ENCODE measurements around the gene FMN1. TPM values are rescaled to one million over a fixed set of nuclear protein-coding genes. Genes with fewer than 3 reads are reported as not detected.

FMN1 gene
- total RNA-seq, 1 experiment from 2014 or later: 1.2 TPM

DNA sequence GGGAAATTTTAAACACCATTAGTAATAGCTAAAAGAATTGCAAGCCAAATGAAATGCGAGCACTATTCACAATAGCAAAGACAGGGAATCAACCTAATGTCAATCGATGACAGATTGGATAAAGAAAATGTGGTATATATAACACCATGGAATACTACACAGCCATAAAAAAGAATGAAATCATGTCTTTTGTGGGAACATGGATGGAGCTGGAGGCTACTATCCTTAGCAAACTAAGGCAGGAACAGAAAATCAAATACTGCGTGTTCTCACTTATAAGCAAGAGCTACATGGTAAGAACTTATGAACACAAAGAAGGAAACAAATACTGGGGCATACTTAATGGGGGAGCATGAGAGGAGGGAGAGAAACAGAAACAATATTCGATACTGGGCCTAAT, 85.2 kb downstream of the FMN1 start:
- DNase-seq (ENCODE audit: unreplicated experiment): no peak
- H3K9me3 Mint-ChIP-seq (ENCODE audit: unreplicated experiment): peaks cover 12% of the 10 kb centered on the region
- intact Hi-C loops (cut with micrococcal nuclease): no loop called here
- no peak overlapping the region for H3K27ac Mint-ChIP-seq (ENCODE audit: low read depth, unreplicated experiment)
- BruUV-seq (replicated peaks): no TSS peak
- TF ChIP-seq, protein P1, sequence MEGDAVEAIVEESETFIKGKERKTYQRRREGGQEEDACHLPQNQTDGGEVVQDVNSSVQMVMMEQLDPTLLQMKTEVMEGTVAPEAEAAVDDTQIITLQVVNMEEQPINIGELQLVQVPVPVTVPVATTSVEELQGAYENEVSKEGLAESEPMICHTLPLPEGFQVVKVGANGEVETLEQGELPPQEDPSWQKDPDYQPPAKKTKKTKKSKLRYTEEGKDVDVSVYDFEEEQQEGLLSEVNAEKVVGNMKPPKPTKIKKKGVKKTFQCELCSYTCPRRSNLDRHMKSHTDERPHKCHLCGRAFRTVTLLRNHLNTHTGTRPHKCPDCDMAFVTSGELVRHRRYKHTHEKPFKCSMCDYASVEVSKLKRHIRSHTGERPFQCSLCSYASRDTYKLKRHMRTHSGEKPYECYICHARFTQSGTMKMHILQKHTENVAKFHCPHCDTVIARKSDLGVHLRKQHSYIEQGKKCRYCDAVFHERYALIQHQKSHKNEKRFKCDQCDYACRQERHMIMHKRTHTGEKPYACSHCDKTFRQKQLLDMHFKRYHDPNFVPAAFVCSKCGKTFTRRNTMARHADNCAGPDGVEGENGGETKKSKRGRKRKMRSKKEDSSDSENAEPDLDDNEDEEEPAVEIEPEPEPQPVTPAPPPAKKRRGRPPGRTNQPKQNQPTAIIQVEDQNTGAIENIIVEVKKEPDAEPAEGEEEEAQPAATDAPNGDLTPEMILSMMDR (IDR thresholded peaks at IDR 0.05; ENCODE audit: unreplicated experiment): no peak
- H3K36me3 Mint-ChIP-seq (ENCODE audit: insufficient read depth, unreplicated experiment): no peaks in the 10 kb centered on the region
- peaks cover 12% of the 10 kb centered on the region for H3K4me1 Mint-ChIP-seq (ENCODE audit: insufficient read depth, unreplicated experiment)
- CTCF ChIA-PET: interaction anchor here (1.0 kb wide), 1 partner anchor 10 kb away, joined by 3 read pairs; no protein-coding TSS in a partner anchor
- POLR2A ChIA-PET: no interaction called here
- H3K27me3 Mint-ChIP-seq (ENCODE audit: insufficient read depth, unreplicated experiment): peaks cover 11% of the 10 kb centered on the region
- H3K4me3 Mint-ChIP-seq (ENCODE audit: unreplicated experiment): no peak overlapping the region

DNA sequence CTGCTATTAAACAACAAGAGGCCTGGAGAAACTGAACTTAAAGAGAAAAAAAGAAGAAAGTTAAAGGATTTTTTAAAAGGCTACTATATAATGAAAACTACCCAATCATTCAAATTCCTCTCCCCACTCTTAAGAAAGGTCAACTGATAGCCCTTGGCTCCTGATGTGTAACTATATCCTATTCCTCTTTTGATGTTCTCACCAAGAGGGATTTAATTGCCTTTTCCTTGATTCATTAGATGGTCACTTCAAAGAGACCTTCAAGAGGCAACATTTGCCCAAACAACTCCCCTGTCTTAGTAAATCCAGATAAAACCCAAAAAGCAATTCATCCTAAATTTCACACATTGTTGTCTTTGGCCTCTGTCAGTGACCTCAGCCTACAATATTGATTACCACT, 86.0 kb downstream of the FMN1 start:
- no TSS peak for BruUV-seq (replicated peaks)
- H3K27me3 Mint-ChIP-seq (ENCODE audit: insufficient read depth, unreplicated experiment): peaks cover 11% of the 10 kb centered on the region
- H3K36me3 Mint-ChIP-seq (ENCODE audit: insufficient read depth, unreplicated experiment): no peaks in the 10 kb centered on the region
- H3K27ac Mint-ChIP-seq (ENCODE audit: low read depth, unreplicated experiment): no peak overlapping the region
- ChIA-PET POLR2A (no interaction called here), CTCF (interaction anchor here (1.1 kb wide), 1 partner anchor 264 kb away, joined by 3 read pairs; no protein-coding TSS in a partner anchor)
- no peak overlapping the region for H3K4me3 Mint-ChIP-seq (ENCODE audit: unreplicated experiment)
- H3K4me1 Mint-ChIP-seq (ENCODE audit: insufficient read depth, unreplicated experiment): peaks cover 13% of the 10 kb centered on the region
- TF ChIP-seq, protein P1 (IDR thresholded peaks at IDR 0.05; ENCODE audit: unreplicated experiment): no peak
- peaks cover 12% of the 10 kb centered on the region for H3K9me3 Mint-ChIP-seq (ENCODE audit: unreplicated experiment)
- intact Hi-C loops (cut with micrococcal nuclease): no loop called here
- no peak for DNase-seq (ENCODE audit: unreplicated experiment)

DNA sequence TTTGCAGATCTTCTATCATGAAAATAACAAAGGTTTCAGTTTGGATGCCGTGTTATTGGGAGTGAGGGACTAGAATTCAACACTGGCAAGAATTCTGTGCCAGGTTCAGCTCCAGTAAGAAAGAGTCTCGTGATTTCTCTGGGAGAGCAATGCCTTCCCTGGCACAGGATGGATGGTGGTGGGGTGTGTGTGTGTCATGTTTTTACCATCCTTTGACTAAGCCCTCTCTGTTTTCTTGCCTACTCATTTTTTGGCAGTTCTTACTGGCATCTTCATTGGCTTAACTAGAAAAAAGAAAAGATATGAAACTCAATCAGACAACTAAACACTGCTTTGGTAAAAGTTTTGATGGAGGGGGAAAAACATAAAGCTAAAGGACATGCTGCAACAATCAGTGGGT, 86.6 kb downstream of the FMN1 start:
- BruUV-seq (replicated peaks): no TSS peak
- Mint-ChIP-seq H3K36me3 (ENCODE audit: insufficient read depth, unreplicated experiment) (no peaks in the 10 kb centered on the region), H3K4me1 (ENCODE audit: insufficient read depth, unreplicated experiment) (peaks cover 13% of the 10 kb centered on the region), H3K27ac (ENCODE audit: low read depth, unreplicated experiment) (no peak overlapping the region), H3K4me3 (ENCODE audit: unreplicated experiment) (no peak overlapping the region), H3K9me3 (ENCODE audit: unreplicated experiment) (peaks cover 12% of the 10 kb centered on the region), H3K27me3 (ENCODE audit: insufficient read depth, unreplicated experiment) (peaks cover 11% of the 10 kb centered on the region)
- DNase-seq (ENCODE audit: unreplicated experiment): no peak
- POLR2A ChIA-PET: no interaction called here
- TF ChIP-seq, protein P1 (IDR thresholded peaks at IDR 0.05; ENCODE audit: unreplicated experiment): no peak
- intact Hi-C loops (cut with micrococcal nuclease): no loop called here
- CTCF ChIA-PET: interaction anchor here (1.1 to 1.5 kb wide), 2 partner anchors 24 to 263 kb away, joined by 3 read pairs; no protein-coding TSS in a partner anchor

DNA sequence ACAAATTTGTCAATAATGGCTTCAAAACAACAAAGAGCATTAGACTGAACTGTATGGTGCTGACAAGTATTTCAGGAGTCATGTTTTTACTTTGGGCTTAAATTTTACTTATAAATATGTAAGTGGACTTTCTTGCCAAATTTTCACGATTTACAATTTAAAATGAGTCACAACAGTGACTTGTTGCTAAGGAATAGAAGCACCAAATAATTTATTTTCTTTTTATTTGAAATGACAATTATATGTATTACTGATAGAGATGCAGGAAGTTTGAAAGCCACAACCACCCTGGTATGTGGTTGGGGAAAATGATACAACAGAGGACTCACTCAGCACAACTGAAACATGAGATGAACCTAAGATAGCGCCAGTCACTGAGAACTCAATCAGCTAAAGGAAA, 90.3 kb downstream of the FMN1 start:
- POLR2A ChIA-PET: interaction anchor here (0.5 kb wide), 1 partner anchor 858 kb away, joined by 3 read pairs; no protein-coding TSS in a partner anchor
- Mint-ChIP-seq H3K4me3 (ENCODE audit: unreplicated experiment) (no peak overlapping the region), H3K9me3 (ENCODE audit: unreplicated experiment) (peaks cover 12% of the 10 kb centered on the region), H3K36me3 (ENCODE audit: insufficient read depth, unreplicated experiment) (no peaks in the 10 kb centered on the region), H3K27ac (ENCODE audit: low read depth, unreplicated experiment) (peak overlapping the region; percentile 74), H3K27me3 (ENCODE audit: insufficient read depth, unreplicated experiment) (peaks cover 11% of the 10 kb centered on the region), H3K4me1 (ENCODE audit: insufficient read depth, unreplicated experiment) (peaks cover 13% of the 10 kb centered on the region)
- TF ChIP-seq, protein P1 (IDR thresholded peaks at IDR 0.05; ENCODE audit: unreplicated experiment): no peak
- no TSS peak for BruUV-seq (replicated peaks)
- intact Hi-C loops (cut with micrococcal nuclease): no loop called here
- DNase-seq (ENCODE audit: unreplicated experiment): peak; percentile 43
- CTCF ChIA-PET: interaction anchor here (1.1 to 4.7 kb wide), 4 partner anchors 17 to 189 kb away, joined by 3 to 26 read pairs (median 7); no protein-coding TSS in a partner anchor

All from MCF 10A (cell line).